Measurements from ENCODE around the gene GSTT2B.
"Not testable (repeated sequence)": the region's sequence is repeated elsewhere in the genome, so short reads cannot be mapped to it uniquely, and the experiment has no call there.

GSTT2B gene

DNA sequence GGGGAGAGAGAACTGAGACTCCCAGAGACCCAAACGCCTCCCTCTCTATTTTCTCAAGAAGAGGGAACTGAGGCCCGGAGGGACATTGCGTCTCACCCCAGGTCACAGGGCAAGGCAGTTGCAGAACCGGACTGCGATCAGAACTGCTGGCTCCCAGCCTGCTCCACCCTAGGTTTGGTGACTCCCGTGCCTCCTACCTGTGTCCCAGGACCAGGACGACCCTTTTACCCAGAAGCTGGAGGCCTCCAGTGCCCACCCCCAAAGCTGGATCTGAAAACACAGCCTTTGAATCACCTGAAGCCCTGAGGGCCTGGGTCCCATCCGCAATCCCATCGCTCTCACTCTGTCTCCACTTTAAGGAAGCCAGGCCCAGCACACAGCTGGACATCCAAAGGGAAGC, 42.9 kb upstream of the GSTT2B start:
- Histone ChIP-seq H3K4me3 (ENCODE audit: low read length) (no peak overlapping the region), H3K27ac (ENCODE audit: low read length) (no peak overlapping the region), H3K36me3 (ENCODE audit: control insufficient read depth, insufficient read depth, low read length) (no peaks in the 10 kb centered on the region), H3K9me3 (ENCODE audit: control insufficient read depth, insufficient read depth, low read length) (no peaks in the 10 kb centered on the region), H3K4me1 (ENCODE audit: control insufficient read depth, insufficient read depth, low read length) (no peaks in the 10 kb centered on the region; the same call in none of the 2 replicates), H3K27me3 (ENCODE audit: control insufficient read depth, insufficient read depth, low read length) (no peaks in the 10 kb centered on the region)
- WGBS (ENCODE audit: insufficient coverage, insufficient read length): no CpG with 5 or more reads among the region's 9 CpGs
- DNase-seq (ENCODE audit: low read depth, low spot score): no peak

DNA sequence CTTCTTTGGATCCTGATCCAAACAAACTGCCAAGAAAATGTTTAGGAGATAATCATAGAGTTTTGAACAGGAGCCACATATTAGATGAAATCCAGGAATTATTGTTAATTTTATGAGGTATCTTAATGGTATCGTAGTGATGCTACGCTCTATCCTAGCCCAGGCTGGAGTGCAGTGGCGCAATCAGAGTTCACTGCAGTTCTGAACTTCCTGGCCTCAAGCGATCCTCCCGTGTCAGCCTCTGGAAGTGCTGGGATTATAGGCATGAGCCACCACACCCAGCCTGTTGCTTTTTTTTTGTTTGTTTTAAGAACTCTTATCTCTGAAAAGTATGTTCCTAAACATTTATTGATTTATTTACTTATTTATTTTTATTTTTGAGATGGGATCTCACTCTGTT, 41.9 kb upstream of the GSTT2B start:
- no peak overlapping the region for H3K4me3 ChIP-seq (ENCODE audit: low read length)
- no peaks in the 10 kb centered on the region for H3K9me3 ChIP-seq (ENCODE audit: control insufficient read depth, insufficient read depth, low read length)
- no peaks in the 10 kb centered on the region for H3K36me3 ChIP-seq (ENCODE audit: control insufficient read depth, insufficient read depth, low read length)
- H3K27me3 ChIP-seq (ENCODE audit: control insufficient read depth, insufficient read depth, low read length): no peaks in the 10 kb centered on the region
- H3K4me1 ChIP-seq (ENCODE audit: control insufficient read depth, insufficient read depth, low read length): no peaks in the 10 kb centered on the region; the same call in none of the 2 replicates
- no peak overlapping the region for H3K27ac ChIP-seq (ENCODE audit: low read length)
- no CpG with 5 or more reads among the region's 5 CpGs for WGBS (ENCODE audit: insufficient coverage, insufficient read length)
- DNase-seq (ENCODE audit: low read depth, low spot score): no peak

DNA sequence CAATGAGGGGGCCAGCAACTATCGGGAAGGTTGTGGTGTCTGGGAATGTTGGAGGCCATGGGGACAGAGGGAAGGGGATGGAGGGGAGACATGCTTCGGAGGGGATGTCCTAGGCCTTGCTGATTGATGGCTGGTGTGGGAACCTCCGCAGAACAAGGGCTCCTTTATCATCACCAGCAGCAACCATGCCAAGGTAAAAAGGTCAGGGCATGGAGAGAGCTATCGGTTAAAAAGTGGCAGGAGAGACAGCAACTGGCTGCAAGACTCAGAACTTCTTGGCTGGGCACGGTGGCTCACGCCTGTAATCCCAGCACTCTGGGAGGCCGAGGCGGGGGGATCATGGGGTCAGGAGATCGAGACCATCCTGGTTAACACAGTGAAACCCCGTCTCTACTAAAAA, 41.3 kb upstream of the GSTT2B start:
- Histone ChIP-seq H3K36me3 (ENCODE audit: control insufficient read depth, insufficient read depth, low read length) (no peaks in the 10 kb centered on the region), H3K4me1 (ENCODE audit: control insufficient read depth, insufficient read depth, low read length) (no peaks in the 10 kb centered on the region; the same call in none of the 2 replicates), H3K27ac (ENCODE audit: low read length) (no peak overlapping the region), H3K9me3 (ENCODE audit: control insufficient read depth, insufficient read depth, low read length) (no peaks in the 10 kb centered on the region), H3K27me3 (ENCODE audit: control insufficient read depth, insufficient read depth, low read length) (no peaks in the 10 kb centered on the region), H3K4me3 (ENCODE audit: low read length) (no peak overlapping the region)
- no peak for DNase-seq (ENCODE audit: low read depth, low spot score)
- no CpG with 5 or more reads among the region's 10 CpGs for WGBS (ENCODE audit: insufficient coverage, insufficient read length)

DNA sequence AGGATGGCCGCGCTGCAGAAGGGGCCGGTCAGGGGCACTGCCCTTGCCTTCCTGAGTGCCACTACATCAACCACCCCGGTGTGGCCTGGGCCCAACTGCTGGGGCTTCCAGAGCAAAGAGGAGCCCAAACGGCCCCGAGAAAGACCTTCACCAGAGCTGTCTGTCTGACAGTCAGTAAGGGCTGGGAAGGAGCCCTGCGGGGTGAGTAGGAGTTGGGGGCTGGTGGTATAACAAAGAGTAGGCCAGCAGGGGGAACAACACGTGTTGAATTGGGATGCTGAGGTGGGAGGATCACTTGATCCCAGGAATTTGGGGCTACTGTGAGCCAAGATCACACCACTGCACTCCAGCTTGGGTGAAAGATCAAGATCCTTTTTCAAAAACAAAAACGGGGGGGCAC, 40.3 kb upstream of the GSTT2B start:
- Histone ChIP-seq H3K4me3 (ENCODE audit: low read length) (no peak overlapping the region), H3K9me3 (ENCODE audit: control insufficient read depth, insufficient read depth, low read length) (no peaks in the 10 kb centered on the region), H3K27me3 (ENCODE audit: control insufficient read depth, insufficient read depth, low read length) (no peaks in the 10 kb centered on the region), H3K4me1 (ENCODE audit: control insufficient read depth, insufficient read depth, low read length) (no peaks in the 10 kb centered on the region; the same call in none of the 2 replicates), H3K36me3 (ENCODE audit: control insufficient read depth, insufficient read depth, low read length) (no peaks in the 10 kb centered on the region), H3K27ac (ENCODE audit: low read length) (no peak overlapping the region)
- DNase-seq (ENCODE audit: low read depth, low spot score): no peak
- WGBS (ENCODE audit: insufficient coverage, insufficient read length): no CpG with 5 or more reads among the region's 9 CpGs

DNA sequence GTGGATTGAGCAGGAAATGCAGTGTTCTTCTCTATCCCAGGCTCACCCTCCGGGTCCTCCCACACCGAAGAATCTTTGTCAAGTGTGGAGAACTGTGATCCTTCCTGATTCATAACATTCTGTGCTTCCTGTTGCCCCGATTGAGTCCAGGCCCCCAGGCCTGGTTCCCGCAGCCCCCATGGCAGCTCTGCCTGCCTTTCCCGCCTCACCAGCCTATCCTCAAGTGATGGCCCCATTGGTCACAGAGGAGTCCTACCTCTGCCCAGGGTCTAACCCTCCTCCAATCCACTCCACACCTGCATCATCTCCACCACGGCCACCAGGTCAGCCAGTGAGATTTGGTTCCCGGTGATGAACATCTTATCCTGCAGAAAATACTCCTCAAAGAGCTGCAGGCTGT, 38.8 kb upstream of the GSTT2B start:
- not testable (repeated sequence) for H3K36me3 ChIP-seq (ENCODE audit: control insufficient read depth, insufficient read depth, low read length); H3K27ac ChIP-seq (ENCODE audit: low read length); H3K27me3 ChIP-seq (ENCODE audit: control insufficient read depth, insufficient read depth, low read length); H3K4me3 ChIP-seq (ENCODE audit: low read length); H3K4me1 ChIP-seq (ENCODE audit: control insufficient read depth, insufficient read depth, low read length); DNase-seq (ENCODE audit: low read depth, low spot score); H3K9me3 ChIP-seq (ENCODE audit: control insufficient read depth, insufficient read depth, low read length)
- WGBS (ENCODE audit: insufficient coverage, insufficient read length): no CpG with 5 or more reads among the region's 7 CpGs

DNA sequence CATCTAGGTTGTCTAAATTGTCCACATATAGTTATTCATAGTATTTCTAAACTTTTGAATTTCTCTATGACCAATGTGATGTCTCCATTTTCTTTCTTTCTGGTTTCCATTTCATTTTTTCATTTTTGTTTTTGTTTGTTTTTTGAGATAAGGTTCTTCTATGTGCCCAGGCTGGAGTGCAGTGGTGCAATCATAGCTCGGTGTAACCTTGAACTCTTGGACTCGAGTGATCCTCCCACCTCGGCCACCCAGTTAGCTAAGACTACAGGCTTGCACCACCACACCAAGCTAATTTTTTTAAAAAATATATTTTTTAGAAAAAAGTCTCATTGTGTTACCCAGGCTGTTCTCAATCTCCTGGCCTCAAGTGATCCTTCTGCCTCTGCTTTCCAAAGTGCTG, 36.1 kb upstream of the GSTT2B start:
- Histone ChIP-seq H3K36me3 (ENCODE audit: control insufficient read depth, insufficient read depth, low read length) (no peaks in the 10 kb centered on the region), H3K4me3 (ENCODE audit: low read length) (no peak overlapping the region), H3K4me1 (ENCODE audit: control insufficient read depth, insufficient read depth, low read length) (no peaks in the 10 kb centered on the region; the same call in 1 of the 2 replicates), H3K9me3 (ENCODE audit: control insufficient read depth, insufficient read depth, low read length) (no peaks in the 10 kb centered on the region), H3K27me3 (ENCODE audit: control insufficient read depth, insufficient read depth, low read length) (no peaks in the 10 kb centered on the region), H3K27ac (ENCODE audit: low read length) (no peak overlapping the region)
- DNase-seq (ENCODE audit: low read depth, low spot score): no peak
- WGBS (ENCODE audit: insufficient coverage, insufficient read length): no CpG with 5 or more reads among the region's 3 CpGs

DNA sequence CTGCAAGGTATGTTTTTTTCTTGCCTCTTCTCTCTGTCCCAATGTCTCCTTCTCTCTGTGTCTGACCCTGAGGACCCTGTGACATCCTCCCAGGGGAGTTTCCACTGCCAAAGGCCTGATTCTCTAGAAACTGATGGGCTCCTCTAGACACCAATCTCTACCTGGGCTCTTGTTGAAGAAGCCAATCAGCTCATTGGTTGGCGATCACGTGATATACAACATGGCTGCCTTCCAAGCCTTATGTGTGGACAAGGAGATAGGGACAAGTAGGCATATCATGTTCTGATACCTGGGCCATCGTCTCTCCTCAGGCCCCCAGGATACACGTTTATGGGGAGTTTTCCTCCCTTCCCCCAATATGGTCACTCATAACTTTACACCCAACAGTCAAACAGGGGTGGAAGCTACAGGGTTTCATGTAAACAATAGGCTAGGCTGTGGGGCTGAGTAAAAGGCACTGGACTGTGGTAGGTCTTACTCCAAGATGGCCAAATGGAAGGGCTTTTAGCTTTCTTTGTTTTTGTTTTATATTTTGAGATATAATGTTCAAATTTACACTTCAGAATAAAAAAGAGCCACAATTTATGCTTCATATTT, 32.7 kb upstream of the GSTT2B start:
- H3K4me1 ChIP-seq (ENCODE audit: control insufficient read depth, insufficient read depth, low read length); H3K36me3 ChIP-seq (ENCODE audit: control insufficient read depth, insufficient read depth, low read length); H3K9me3 ChIP-seq (ENCODE audit: control insufficient read depth, insufficient read depth, low read length); H3K4me3 ChIP-seq (ENCODE audit: low read length); H3K27me3 ChIP-seq (ENCODE audit: control insufficient read depth, insufficient read depth, low read length); DNase-seq (ENCODE audit: low read depth, low spot score); H3K27ac ChIP-seq (ENCODE audit: low read length): not testable (repeated sequence)
- no CpG with 5 or more reads among the region's 4 CpGs for WGBS (ENCODE audit: insufficient coverage, insufficient read length)

DNA sequence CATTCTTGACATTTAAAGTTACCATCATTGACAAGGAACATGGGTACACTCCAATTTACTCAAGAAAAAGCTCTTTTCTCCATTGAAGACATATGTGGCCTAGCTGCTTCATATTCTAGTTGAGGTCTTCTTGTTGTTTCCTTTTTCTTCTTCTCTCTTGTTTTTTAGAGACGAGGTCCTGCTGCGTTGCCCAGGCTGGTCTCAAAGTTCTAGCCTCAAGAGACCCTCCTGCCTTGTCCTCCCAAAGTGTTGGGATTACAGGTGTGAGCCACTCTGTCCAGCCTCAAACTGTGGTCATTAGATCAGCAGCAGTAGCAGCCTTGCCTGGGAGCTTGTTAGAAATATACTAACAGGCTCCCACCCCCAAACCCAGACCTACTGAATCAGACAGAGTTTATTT, 32.1 kb upstream of the GSTT2B start:
- H3K4me3 ChIP-seq (ENCODE audit: low read length); H3K9me3 ChIP-seq (ENCODE audit: control insufficient read depth, insufficient read depth, low read length); DNase-seq (ENCODE audit: low read depth, low spot score); H3K4me1 ChIP-seq (ENCODE audit: control insufficient read depth, insufficient read depth, low read length); H3K36me3 ChIP-seq (ENCODE audit: control insufficient read depth, insufficient read depth, low read length); H3K27ac ChIP-seq (ENCODE audit: low read length); H3K27me3 ChIP-seq (ENCODE audit: control insufficient read depth, insufficient read depth, low read length): not testable (repeated sequence)
- no CpG with 5 or more reads among the region's 2 CpGs for WGBS (ENCODE audit: insufficient coverage, insufficient read length)

DNA sequence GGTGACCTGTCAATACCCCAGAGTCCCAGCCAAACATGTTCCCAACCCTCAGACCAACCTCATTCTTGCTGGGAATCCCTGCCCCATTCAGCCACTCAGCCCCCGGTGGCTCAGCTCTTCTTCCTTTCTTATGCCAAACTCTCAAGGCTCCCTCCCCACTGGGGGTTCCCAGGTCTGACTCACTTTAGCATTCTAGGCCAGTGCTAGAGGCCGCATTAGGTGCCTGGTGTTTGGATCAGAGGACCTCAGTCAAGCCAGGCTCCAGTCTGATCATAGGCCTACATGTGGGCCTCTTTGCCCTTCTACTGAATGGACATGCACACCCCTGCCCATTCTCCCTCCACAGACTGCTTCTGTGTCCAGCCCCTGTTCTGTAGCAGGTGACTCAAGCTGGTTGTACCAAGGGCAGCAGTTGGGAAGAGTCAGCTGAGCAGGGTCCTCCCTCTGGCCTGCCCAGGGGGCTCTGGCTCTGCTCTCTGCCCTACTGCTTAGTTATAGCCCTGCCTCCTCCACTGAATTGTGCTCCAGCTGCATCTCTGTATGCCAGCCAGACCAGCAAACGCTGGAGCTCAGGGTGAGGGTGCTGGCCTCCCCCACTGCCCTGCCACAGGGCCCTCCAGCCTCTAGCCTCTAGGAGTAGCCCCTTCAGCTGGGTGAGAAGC, 28.7 kb upstream of the GSTT2B start:
- H3K4me3 ChIP-seq (ENCODE audit: low read length); DNase-seq (ENCODE audit: low read depth, low spot score); H3K27me3 ChIP-seq (ENCODE audit: control insufficient read depth, insufficient read depth, low read length); H3K9me3 ChIP-seq (ENCODE audit: control insufficient read depth, insufficient read depth, low read length); H3K36me3 ChIP-seq (ENCODE audit: control insufficient read depth, insufficient read depth, low read length); H3K27ac ChIP-seq (ENCODE audit: low read length); H3K4me1 ChIP-seq (ENCODE audit: control insufficient read depth, insufficient read depth, low read length): not testable (repeated sequence)
- WGBS (ENCODE audit: insufficient coverage, insufficient read length): no CpG with 5 or more reads among the region's 3 CpGs

DNA sequence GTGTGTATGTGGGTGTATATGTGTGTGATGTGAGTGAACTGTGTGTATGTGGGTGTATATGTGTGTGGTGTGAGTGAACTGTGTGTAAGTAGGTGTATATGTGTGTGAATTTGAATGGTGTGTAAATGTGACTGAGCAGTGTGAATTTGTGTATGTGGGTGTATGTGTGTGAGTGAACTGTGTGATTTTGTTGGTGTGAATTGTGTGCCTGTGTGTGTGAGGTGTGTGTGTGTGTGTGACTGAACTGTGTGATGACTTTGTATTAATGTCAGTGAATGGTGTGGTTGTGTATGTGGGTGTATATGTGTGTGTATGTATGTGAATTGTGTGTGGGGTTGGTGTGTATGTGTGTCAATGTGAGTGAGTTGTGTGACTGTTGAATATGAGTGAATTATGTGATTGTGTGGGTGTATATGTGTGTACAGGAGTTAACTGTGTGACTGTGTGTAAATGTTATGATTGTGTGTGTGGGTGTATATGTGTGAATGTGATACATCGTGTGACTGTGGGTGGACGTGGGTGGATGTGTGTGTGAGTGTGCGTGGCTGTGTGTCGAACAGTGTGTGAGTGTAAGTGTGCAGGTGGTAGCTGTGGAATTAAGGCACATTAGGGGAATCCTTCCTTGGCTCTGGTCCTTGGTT, 25.7 kb upstream of the GSTT2B start:
- 100% methylated on average over 3 of the region's 4 CpGs for WGBS (ENCODE audit: insufficient coverage, insufficient read length)
- H3K9me3 ChIP-seq (ENCODE audit: control insufficient read depth, insufficient read depth, low read length); H3K36me3 ChIP-seq (ENCODE audit: control insufficient read depth, insufficient read depth, low read length); H3K4me1 ChIP-seq (ENCODE audit: control insufficient read depth, insufficient read depth, low read length); H3K27me3 ChIP-seq (ENCODE audit: control insufficient read depth, insufficient read depth, low read length); H3K4me3 ChIP-seq (ENCODE audit: low read length); DNase-seq (ENCODE audit: low read depth, low spot score); H3K27ac ChIP-seq (ENCODE audit: low read length): not testable (repeated sequence)

DNA sequence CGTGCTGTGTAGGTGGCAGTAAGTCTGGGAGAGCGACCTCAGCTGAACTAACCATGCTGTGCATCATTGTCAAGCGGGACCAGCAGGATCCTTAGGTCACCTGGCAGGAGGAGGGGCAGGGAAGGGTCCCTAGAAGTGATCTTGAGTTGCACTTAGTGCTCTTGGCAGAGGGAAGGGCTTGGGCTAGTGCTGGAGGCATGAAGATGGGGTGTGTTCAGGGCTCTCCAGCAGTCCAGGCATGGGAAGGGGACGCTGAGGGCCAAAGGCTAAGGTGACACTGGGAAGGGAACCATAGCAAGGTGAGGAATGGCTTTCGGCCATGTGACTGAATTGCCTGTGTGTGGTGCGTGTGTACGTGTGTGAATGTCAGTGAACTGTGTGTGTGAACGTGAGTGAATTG, 25.1 kb upstream of the GSTT2B start:
- H3K9me3 ChIP-seq (ENCODE audit: control insufficient read depth, insufficient read depth, low read length); H3K27me3 ChIP-seq (ENCODE audit: control insufficient read depth, insufficient read depth, low read length); H3K27ac ChIP-seq (ENCODE audit: low read length); H3K4me3 ChIP-seq (ENCODE audit: low read length); H3K36me3 ChIP-seq (ENCODE audit: control insufficient read depth, insufficient read depth, low read length); DNase-seq (ENCODE audit: low read depth, low spot score); H3K4me1 ChIP-seq (ENCODE audit: control insufficient read depth, insufficient read depth, low read length): not testable (repeated sequence)
- WGBS (ENCODE audit: insufficient coverage, insufficient read length): 100% methylated on average over 1 of the region's 8 CpGs

Data from iPS DF 6.9 (cell line).